HUES48 (cell line): ENCODE results near the gene UVRAG.

Experiments used
- H3K27ac ChIP-seq: one replicate; pipeline ENCODE4 v1.7.0; 2013; ENCODE audit warnings: low read depth, low read length, inconsistent platforms
- H3K27me3 ChIP-seq: 2 replicates; pipeline ENCODE4 v1.6.1; 2013; ENCODE audit warnings: mild to moderate bottlenecking, low read length; ENCODE audit not compliant: control insufficient read depth, insufficient read depth
- H3K36me3 ChIP-seq: 2 replicates; pipeline ENCODE4 v1.6.1; 2013; ENCODE audit warnings: low read length; ENCODE audit not compliant: control insufficient read depth, insufficient read depth
- H3K4me1 ChIP-seq: 2 replicates; pipeline ENCODE4 v1.6.1; 2013; ENCODE audit warnings: mild to moderate bottlenecking, low read length; ENCODE audit not compliant: control insufficient read depth, insufficient read depth
- H3K4me3 ChIP-seq: 2 replicates; pipeline ENCODE4 v1.5.1; 2013; ENCODE audit warnings: mild to moderate bottlenecking, low read depth, low read length
- H3K9ac ChIP-seq: 2 replicates; pipeline ENCODE4 v1.6.1; 2013; ENCODE audit warnings: mild to moderate bottlenecking, low read depth, low read length, moderate library complexity
- H3K9me3 ChIP-seq: 2 replicates; pipeline ENCODE4 v1.6.1; 2013; ENCODE audit warnings: low read length; ENCODE audit not compliant: control insufficient read depth, insufficient read depth

UVRAG gene

DNA sequence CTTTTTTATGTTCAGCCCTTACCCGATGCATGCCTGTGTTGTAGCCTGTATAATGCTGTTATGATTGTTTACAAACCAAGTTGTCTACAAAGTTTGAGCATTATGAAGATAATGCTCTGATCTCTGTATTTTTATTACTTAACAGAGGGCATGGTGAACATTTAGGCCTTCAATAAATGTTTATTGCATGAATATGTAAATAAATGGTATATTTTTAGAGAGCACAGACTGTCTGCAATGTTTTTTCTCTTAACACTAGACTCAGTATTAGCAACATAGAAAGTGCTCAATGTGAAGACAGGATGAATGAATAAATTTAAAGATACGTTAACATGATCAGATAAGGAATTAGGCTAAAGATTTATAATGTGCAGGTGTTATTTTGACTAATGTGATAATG lies 130.9 kb downstream of the UVRAG start:
- no peaks in the 10 kb centered on the region for H3K9me3 ChIP-seq
- no peak overlapping the region for H3K9ac ChIP-seq
- H3K36me3 ChIP-seq, result no peaks in the 10 kb centered on the region

DNA sequence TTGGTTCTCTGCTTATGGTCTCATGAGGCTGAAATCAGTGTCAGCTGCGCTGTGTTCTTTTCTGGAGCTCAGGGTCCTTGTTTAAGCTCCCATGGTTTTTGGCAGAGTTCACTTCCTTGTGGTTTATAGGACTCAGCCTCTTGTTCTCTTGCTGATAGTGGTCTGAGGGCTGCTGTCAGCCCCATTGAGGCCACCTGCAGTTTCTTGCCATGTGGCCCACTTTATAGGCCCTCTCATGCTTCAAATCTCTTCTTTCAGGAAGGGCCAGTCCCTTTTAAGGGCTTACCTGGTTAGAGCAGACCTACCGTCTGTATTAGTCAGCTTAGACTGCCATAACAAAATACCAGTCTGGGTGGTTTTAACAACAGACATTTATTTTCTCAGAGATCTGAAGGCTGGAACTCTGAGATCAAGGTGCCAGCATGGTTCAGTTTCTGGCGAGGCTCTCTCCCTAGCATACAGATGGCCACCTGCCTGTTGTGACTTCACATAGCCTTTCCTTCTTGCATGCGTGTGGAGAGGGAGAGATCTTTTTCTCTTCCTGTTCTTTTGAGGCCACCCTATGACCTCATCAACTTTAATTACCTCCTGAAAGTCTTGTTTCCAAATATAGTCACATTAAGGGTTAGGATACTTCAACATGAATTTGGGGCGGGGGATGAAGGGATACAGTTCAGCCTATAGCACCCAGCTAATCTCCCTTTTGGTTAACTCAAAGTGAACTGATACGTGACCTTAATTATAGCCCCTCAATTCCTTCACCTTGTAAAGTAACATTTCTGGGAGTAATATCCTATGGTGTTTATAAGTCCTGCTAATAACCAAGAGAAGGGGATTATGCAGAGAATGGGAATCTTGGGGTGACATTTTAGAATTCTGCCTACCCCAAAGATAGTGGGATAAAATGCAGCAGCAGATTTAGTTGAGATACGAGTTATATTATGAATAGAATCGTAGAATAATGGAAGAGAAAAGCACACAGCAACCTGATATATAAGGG lies 131.8 kb downstream of the UVRAG start:
- Histone ChIP-seq H3K9me3 (no peaks in the 10 kb centered on the region), H3K27me3 (no peaks in the 10 kb centered on the region), H3K36me3 (no peaks in the 10 kb centered on the region), H3K4me1 (peaks cover 17% of the 10 kb centered on the region), H3K4me3 (no peak overlapping the region), H3K9ac (no peak overlapping the region), H3K27ac (peak overlapping the region; percentile 48)

More for the DNA sequence above, 130.9 kb downstream of the UVRAG start:
- H3K4me3 ChIP-seq, result no peak overlapping the region
- peaks cover 17% of the 10 kb centered on the region for H3K4me1 ChIP-seq
- no peaks in the 10 kb centered on the region for H3K27me3 ChIP-seq
- H3K27ac ChIP-seq, result no peak overlapping the region

DNA sequence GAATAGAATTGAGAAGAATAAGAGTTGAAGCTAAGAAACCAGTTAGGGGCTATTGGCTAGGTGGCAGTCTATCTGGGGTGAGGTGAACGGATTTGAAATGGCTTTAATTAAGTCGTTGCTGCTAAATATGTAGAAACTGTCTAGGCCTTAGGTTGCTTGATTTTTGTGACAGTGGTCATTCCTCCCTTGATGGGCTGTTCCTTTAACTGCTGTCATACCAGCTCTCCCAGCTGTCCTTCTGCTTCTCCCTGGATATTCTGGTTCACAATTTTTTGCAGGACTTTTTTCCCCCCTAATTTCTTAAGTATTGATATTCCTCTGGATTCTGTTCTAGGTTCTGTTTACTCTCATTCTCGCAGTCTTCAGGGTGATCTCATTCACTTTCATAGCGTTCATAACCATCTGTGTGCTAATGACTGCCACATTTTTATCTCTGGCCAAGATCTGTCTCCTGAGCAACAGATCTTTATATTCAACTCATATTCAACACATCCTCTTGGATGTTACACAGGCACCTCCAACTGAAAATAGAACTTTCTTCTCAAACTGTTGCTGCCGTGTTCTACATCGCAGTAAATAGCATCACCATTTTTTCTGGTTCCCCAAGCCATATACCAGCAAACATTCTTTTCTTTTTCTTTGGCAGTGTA lies 134.1 kb downstream of the UVRAG start:
- Histone ChIP-seq H3K4me3 (no peak overlapping the region), H3K9ac (no peak overlapping the region), H3K27ac (no peak overlapping the region), H3K36me3 (no peaks in the 10 kb centered on the region), H3K4me1 (peaks cover 25% of the 10 kb centered on the region), H3K9me3 (no peaks in the 10 kb centered on the region), H3K27me3 (no peaks in the 10 kb centered on the region)

DNA sequence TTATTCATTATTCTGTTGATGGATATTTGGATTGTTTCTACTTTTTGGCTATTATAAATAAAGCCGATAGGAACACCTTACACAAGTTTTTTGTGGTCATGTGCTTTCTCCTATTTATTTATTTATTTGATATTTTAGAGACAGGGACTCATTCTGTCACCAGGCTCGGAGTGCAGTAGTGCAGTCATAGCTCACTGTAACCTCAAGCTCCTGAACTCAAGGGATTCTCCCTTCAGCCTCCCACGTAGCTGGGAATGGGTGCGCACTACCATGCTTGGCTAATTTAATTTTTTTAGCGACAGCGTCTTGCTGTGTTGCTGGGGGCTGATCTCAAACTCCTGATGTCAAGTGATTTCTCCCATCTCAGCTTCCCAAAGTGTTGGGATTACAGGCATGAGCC lies 135.1 kb downstream of the UVRAG start:
- Histone ChIP-seq H3K4me3 (no peak overlapping the region), H3K27ac (no peak overlapping the region), H3K27me3 (no peaks in the 10 kb centered on the region), H3K9me3 (no peaks in the 10 kb centered on the region), H3K9ac (no peak overlapping the region), H3K4me1 (peaks cover 29% of the 10 kb centered on the region), H3K36me3 (no peaks in the 10 kb centered on the region)

DNA sequence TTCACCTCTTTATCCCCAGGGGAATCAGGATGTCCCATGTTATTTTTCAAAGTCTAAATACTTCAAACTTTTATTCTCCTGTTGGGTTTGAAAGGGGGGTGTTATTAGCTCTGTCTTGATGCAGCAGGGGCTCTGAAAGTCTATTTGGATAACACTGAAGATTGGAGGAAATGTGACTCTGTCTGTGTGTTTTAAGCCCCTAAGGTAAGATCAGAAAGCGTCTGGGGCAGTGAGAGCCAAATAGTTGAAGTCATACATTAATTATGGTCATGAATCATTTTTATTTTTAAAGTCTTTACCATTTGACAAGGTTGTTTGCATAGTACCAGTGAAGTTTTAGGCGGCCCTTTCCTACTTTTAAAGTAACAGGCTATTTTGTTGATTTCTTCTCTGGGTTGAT lies 139.0 kb downstream of the UVRAG start:
- no peak overlapping the region for H3K4me3 ChIP-seq
- H3K27ac ChIP-seq, result no peak overlapping the region
- H3K4me1 ChIP-seq, result 0 out of 2 replicates have a peak, but pooled peaks cover 12% of the 10 kb centered on the region
- H3K36me3 ChIP-seq, result no peaks in the 10 kb centered on the region
- H3K9me3 ChIP-seq, result no peaks in the 10 kb centered on the region
- no peaks in the 10 kb centered on the region for H3K27me3 ChIP-seq
- no peak overlapping the region for H3K9ac ChIP-seq

DNA sequence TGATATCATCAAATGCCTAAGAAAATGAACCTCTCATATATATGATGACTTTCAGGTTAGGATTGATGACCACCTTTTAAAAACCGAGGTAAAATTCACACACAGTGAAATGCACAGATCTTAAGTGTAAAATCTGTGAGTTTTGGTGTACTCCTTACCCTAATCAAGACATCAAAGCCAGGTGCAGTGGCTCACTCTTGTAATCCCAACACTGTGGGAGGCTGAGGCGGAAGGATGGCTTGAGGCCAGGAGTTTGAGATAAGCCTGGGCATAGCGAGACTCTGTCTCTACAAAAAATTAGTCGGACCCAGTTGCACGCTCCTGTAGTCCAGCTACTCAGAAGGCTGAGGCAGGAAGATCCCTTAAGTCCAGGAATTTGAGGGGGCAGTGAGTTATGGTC lies 140.4 kb downstream of the UVRAG start:
- no peak overlapping the region for H3K4me3 ChIP-seq
- H3K27ac ChIP-seq, result no peak overlapping the region
- H3K4me1 ChIP-seq, result 0 out of 2 replicates have a peak, but pooled peaks cover 12% of the 10 kb centered on the region
- no peaks in the 10 kb centered on the region for H3K27me3 ChIP-seq
- no peak overlapping the region for H3K9ac ChIP-seq
- no peaks in the 10 kb centered on the region for H3K36me3 ChIP-seq
- no peaks in the 10 kb centered on the region for H3K9me3 ChIP-seq

DNA sequence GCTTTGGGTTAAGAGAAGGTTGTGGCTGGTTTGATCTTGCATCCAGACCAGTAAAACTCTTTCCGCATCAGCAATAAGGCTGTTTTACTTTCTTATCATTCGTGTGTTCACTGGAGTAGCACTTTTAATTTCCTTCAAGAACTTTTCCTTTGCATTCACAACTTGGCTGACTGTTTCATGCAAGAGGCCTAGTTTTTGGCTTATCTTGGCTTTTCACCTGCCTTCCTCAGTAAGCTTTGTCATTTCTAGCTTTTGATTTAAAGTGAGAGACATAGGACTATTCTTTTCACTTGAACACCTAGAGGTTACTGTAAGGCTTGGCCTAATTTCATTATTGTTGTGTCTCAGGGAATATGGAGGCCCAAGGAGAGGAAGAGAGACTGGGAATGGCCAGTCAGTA lies 144.5 kb downstream of the UVRAG start:
- Histone ChIP-seq H3K9me3 (no peaks in the 10 kb centered on the region), H3K27ac (no peak overlapping the region), H3K27me3 (no peaks in the 10 kb centered on the region), H3K4me3 (no peak overlapping the region), H3K9ac (no peak overlapping the region), H3K4me1 (0 out of 2 replicates have a peak, but pooled peaks cover under 1% of the 10 kb centered on the region), H3K36me3 (no peaks in the 10 kb centered on the region)

DNA sequence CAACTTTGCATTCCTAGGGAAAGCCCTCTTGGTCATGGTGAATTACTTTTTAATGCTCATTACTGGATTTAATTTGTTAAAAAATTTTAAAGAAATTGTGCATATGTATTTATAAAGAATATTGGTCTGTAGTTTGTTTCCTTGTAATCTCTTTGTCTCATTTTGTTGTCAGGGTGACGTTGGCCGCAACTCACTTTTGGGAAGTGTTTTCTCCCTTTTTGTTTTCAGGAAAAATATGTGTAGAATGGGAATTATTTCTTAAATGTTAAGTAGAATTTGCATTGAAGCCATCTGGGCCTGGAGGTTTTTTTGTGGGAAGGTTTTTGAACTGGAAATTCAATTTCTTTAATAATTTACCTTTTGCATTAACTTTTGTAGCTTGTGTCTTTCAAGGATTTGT lies 149.1 kb downstream of the UVRAG start:
- Histone ChIP-seq H3K4me3 (no peak overlapping the region), H3K27ac (no peak overlapping the region), H3K9me3 (no peaks in the 10 kb centered on the region), H3K36me3 (no peaks in the 10 kb centered on the region), H3K4me1 (peaks cover 13% of the 10 kb centered on the region; the same call in 1 of the 2 replicates), H3K27me3 (no peaks in the 10 kb centered on the region), H3K9ac (no peak overlapping the region)

DNA sequence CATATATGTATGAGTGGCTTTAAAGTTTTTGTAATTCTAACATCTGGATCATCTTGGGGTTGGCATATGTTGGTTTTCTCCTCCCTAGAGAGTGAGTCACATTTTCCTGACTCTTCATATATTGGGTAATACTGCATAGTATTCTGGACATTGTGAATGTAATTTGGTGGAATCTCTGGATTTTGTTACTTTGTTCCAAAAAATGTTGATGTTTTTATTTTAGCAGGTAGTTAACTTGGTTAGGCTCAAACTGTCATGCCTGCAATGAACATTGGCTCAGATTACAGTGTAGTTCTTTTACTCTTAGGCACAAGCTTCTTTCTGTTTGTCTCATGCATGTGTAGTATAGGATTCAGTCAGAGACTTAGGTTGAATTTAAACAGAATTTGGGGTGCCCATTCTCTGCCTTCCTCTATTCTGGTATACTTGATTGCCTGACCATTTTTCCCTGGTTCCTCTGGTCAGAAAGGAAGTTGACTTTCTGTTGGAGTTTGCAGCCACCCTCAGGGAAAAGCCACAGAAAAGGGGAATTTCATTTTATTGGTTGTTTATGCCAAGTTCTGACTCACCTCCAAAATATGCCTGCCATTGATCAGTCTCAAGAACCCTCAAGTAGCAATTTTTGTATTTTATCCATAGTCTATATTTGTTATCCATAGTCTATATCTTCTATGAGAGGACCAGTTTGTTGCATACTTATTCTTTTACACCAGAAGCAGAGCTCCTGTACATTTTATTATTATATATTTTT lies 151.7 kb downstream of the UVRAG start:
- H3K4me3 ChIP-seq, result no peak overlapping the region
- H3K27ac ChIP-seq, result peak overlapping the region; percentile 43
- no peaks in the 10 kb centered on the region for H3K36me3 ChIP-seq
- H3K4me1 ChIP-seq, result peaks cover 13% of the 10 kb centered on the region; the same call in 1 of the 2 replicates
- H3K9ac ChIP-seq, result no peak overlapping the region
- no peaks in the 10 kb centered on the region for H3K27me3 ChIP-seq
- H3K9me3 ChIP-seq, result no peaks in the 10 kb centered on the region

DNA sequence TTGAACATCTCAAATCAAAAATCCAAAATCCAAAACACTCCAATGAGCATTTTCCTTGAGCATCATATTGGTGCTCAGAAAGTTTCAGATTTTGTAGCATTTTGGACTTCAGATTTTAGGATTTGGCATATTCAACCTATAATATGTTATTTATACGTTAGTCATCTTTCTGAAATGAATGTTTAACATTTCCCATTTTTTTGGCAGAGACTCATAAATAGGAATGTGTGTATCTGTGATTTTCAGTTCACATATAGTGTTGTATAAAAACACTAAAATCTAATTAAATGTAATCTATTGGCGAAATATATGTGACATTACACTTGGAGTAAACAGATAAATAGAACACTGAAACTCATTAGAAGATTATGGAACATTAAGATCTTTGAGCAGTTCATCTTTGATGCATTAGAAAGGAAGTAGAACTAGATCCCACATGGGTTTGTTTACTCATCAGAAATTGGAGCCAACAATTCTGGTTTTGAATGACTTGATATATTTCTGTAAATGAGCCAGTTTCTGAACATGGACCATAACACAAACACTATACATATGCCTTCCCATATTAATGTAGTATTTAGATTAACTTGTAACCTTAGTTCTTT lies 153.1 kb downstream of the UVRAG start:
- H3K27me3 ChIP-seq, result no peaks in the 10 kb centered on the region
- H3K9me3 ChIP-seq, result no peaks in the 10 kb centered on the region
- no peaks in the 10 kb centered on the region for H3K36me3 ChIP-seq
- peaks cover 13% of the 10 kb centered on the region; the same call in 1 of the 2 replicates for H3K4me1 ChIP-seq
- no peak overlapping the region for H3K4me3 ChIP-seq
- H3K27ac ChIP-seq, result no peak overlapping the region
- H3K9ac ChIP-seq, result no peak overlapping the region
